Mammary epithelial cell (primary cell): Measurements from ENCODE around the gene FAM3A.

ENCODE experiments used
- EZH2 ChIP-seq: IDR thresholded peaks from 2 replicates; pipeline ENCODE4 v1.6.1; 2012; ENCODE audit warnings: low read length, inconsistent platforms, borderline replicate concordance
- TF ChIP-seq, protein P1 (sequence below), 2 donors: IDR thresholded peaks in 1 of 2; conservative IDR thresholded peaks in 1 of 2; 2 replicates each; pipeline ENCODE4 v1.5.1; 2011 to 2012; ENCODE audit warnings: inconsistent platforms in 2 of 2, low read length in 2 of 2, mild to moderate bottlenecking in 2 of 2, control low read depth in 1 of 2, low read depth in 1 of 2; ENCODE audit not compliant: insufficient read depth in 1 of 2; ENCODE audit errors: extremely low read depth in 1 of 2

DNA sequence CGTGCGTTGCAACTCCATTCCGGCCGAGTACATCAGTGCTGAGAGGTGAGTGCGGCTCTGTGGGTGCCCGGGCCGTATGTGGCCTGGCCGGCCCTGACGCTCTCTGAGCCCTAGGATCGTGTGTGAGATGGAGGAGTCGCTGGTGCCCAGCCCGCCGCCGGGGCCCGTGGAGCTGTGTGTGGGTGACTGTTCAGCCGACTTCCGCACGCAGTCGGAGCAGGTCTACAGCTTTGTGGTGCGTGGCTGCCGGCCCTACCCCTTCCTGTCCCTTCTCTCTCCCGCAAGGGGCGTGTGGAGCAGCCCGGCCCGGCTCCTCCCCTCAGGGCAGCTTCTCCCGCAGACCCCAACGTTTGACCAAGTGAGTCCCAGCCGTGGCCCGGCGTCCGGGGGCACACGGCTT lies 50.0 kb downstream of the FAM3A start:
- TF ChIP-seq, protein P1, sequence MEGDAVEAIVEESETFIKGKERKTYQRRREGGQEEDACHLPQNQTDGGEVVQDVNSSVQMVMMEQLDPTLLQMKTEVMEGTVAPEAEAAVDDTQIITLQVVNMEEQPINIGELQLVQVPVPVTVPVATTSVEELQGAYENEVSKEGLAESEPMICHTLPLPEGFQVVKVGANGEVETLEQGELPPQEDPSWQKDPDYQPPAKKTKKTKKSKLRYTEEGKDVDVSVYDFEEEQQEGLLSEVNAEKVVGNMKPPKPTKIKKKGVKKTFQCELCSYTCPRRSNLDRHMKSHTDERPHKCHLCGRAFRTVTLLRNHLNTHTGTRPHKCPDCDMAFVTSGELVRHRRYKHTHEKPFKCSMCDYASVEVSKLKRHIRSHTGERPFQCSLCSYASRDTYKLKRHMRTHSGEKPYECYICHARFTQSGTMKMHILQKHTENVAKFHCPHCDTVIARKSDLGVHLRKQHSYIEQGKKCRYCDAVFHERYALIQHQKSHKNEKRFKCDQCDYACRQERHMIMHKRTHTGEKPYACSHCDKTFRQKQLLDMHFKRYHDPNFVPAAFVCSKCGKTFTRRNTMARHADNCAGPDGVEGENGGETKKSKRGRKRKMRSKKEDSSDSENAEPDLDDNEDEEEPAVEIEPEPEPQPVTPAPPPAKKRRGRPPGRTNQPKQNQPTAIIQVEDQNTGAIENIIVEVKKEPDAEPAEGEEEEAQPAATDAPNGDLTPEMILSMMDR (conservative IDR thresholded peaks at IDR 0.05 in 1 of 2, IDR thresholded peaks at IDR 0.05 in 1 of 2; ENCODE audit: extremely low read depth in 1 of 2, insufficient read depth in 1 of 2, low read depth in 1 of 2, low read length in 2 of 2): no peak
- TF ChIP-seq EZH2: no peak
